ENCODE data around the gene NOC3L.
A peak's percentile ranks its signal among the peaks of the same experiment; 100 is the strongest.
"Not testable (repeated sequence)": the region's sequence is repeated elsewhere in the genome, so short reads cannot be mapped to it uniquely, and the experiment has no call there.

The NOC3L gene

DNA sequence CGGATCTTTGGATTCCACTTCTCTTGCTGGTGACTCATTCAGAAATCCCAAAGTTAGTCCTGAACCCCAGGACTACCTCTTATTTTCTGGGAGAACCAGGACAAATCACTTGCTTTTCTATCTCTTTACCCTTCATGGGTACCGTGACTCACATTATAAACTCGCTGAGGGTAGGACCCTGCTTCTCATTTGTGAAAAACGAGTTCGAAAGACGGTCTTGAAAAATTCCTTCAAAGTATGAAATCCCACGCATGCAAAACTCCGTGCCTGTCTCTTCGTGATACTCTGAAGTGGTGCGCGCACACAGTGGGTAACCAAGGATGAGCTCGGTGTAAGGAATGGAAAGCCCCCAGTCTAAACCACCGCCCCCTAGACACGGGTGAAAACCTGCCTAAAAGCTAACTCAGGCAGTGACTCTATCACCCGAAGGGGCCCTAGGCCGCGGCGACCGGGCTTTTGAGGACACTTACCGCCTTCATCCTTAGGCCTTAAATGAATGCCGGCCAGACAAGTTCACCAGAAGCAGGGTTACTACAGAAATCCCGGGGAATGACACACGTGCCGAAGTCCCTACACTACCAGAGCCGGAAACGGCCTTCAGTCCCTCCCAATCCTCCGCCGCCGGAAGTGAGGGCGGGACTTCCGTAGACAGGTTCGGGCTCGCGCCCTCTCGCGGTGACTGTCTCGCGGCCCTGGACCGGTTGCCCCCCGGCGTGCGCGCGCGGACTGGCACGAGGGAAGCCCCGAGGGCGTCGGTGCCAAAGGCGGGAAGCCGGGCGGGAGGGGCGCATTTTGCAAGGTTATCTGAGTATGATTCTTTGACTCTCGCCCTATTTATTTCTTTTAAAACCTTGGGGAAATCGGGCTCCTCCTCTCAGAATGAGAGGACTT lies at the start of gene NOC3L:
Gene NOC3L, minus strand, starts transcription at position 580 of the 891 bp plus-strand sequence. Its CDS starts 101 bp downstream, at position 479.
- peak; percentile 98 for DNase-seq

DNA sequence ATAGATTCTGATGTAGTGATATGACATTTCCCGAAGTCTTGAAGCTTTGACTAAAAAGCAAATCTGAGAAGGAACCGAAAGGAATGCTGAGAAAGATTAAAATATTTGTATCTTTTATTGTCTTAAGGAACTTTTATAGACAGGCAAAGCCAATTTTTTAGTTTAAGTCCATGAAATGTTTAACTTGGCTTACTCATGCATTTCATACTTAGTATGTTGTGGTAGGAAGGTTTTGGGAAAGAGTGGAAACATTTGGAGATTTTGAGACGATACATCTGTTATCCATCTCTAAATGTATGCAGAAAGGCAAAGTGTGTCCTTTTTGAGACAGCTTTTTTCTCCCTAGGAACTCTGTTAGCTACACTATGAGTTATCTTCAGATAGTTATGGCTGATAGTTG lies 49.7 kb upstream of the NOC3L start:
- DNase-seq = no peak

DNA sequence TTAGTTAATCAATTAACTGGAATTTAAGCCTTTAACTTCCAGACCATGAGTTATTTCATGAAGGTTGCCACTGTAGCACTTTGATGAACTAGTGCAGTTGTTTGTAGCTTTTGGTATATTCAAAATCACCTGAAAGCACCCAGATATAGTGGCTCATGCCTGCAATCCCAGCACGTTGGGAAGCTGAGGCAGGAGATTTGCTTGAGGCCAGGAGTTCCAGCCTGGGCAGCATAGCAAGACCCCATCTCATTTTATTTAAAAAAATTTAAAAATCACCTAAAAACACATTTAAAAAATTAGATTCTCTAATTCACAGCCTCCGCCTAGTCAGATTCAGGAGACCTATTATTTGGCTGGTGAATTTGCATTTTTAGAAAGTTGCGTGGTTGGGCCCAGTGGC lies 48.6 kb upstream of the NOC3L start:
- no peak for DNase-seq

- no peak for DNase-seq
Observed at GRCh38 chr10:94409021-94409657, 46.4 kb upstream of the NOC3L start.

DNA sequence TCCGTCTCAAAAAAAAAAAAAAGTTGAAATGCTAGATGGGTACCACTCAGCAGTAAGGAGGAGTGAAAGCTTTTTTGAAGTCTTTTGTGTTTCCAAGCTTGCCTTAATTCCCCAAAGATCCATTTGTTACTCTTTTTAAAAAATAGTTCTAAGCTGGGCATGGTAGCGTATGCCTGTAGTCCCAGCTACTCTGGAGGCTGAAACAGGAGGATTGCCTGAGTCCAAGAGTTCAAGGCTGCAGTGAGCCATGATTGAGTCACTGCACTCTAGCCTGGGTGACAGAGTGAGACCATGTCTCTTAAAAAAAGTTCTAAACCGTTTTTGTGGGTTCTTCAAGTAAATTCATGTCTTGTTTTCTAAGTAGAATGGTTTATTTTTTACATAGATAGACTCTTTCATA lies 44.9 kb upstream of the NOC3L start:
- no peak for DNase-seq

GRCh38 chr10:94405406-94405805 lies 42.7 kb upstream of the NOC3L start:
- no peak for DNase-seq

- peak; percentile 61 for DNase-seq
Observed at GRCh38 chr10:94403380-94404213, 40.9 kb upstream of the NOC3L start.

- peak; percentile 59 for DNase-seq
Observed at GRCh38 chr10:94402843-94403379, 40.2 kb upstream of the NOC3L start.

GRCh38 chr10:94402204-94402842 lies 39.6 kb upstream of the NOC3L start, which contains the start of gene TBC1D12:
TSS of gene TBC1D12 (plus strand) at chr10:94402541. CDS start at chr10:94402614, 73 bp downstream.
- peak; percentile 71 for DNase-seq

GRCh38 chr10:94398762-94399161 lies 36.0 kb upstream of the NOC3L start:
- no peak for DNase-seq

DNA sequence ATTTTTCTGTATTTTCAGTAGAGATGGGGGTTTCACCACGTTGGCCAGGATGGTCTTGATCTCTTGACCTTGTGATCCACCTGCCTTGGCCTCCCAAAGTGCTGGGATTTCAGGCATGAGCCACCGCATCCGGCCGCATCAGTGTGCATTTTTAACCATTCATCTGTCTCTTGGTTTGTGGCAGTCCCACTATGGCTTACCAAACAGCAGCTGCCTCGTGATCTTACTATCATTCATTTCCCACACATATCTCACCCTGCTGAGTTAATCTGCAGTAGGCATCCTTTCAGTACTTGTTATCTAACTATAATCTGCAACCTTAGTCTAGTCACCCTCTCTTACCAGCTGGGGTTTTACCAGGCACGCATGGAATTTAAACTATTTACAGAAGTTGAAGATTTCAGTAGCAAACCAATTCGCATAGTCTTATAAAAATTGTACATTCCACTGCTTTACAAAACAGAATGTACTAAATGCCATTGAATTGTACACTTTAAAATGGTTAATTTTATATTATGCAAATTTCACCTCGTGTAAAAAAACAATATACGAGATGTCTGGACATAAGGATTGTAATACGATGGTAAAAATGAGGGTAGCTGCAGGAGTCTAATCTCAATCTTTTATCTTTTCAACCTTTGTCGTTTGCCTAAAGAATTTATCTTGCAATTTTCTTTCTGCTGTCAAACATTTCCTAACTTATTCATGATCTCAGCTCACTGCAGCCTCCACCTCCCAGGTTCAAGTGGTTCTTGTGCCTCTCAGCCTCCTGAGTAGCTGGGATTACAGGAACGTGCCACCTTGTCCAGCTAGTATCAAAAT lies 35.0 kb upstream of the NOC3L start:
- no peak for DNase-seq

DNA sequence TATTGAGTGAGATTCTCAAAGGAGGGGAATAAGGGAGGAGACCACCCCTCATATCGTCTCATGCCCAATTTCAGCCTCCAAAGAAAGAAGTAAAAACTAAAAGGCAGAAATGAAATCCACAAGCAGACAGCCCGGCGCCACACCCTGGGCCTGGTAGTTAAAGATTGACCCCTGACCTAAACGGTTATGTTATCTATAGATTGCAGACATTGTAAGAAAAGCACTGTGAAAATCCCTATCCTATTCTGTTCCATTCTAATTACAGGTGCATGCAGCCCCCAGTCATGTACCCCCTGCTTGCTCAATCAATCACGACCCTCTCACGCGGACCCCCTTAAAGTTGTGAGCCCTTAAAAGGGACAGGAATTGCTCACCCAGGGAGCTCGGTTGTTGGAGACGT lies 29.4 kb upstream of the NOC3L start:
- DNase-seq = not testable (repeated sequence)

DNA sequence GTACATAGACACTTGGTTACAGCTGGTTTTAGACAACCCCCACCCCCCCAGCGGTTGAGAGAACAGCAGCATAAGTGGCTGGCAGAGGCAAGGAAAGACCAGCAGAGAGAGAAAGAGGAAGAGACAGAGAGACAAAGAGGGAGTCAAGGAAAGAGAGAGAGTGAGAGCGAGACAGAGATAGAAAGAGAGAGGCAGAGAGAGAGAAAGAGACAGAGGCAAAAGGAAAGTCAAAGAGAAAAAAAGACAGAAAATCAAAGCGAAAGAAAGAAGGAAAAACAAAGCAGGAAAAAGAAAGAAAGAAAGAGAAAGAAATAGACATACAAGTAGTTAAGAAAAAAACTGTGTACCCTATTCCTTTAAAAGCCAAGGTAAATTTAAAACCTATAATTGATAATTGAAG lies 23.0 kb upstream of the NOC3L start:
- not testable (repeated sequence) for DNase-seq

DNA sequence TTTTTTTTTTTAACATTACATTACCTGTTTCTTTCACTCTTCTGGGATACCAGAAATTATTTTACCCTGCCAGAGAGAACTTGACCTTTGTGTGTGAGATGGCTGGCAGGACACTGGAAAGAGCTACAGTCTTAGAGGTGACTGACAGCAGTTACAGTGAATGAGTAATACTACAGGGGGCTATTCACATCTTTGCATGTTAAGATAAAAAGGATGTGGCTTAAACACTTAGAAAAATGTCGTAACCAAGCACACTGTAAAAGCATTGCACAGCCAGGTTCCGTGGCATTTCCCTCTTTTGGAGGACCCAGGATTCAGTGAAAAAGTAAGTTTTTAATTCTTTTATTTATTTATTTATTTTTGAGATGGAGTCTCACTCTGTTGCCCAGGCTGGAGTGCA lies 20.8 kb upstream of the NOC3L start:
- DNase-seq = no peak

- DNase-seq = no peak
Observed at GRCh38 chr10:94376865-94377264, 14.1 kb upstream of the NOC3L start.

DNA sequence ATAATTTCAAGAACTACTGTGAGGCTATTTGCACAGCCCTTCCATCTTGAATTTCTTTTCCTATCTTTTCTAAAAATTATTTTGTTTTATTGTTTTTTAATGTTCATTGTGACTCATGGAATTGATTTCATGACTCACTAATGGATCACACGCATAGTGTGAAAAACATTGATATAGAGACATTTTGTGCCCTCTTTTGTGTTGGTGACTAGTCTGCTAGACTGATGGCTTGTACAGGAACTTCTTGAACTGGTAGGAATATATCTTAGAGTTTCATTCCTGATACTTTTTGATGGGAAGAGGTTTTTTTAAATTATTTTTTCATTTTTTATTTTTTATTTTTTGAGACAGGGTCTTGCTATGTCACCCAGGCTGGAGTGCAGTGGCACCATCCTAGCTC lies 12.6 kb upstream of the NOC3L start:
- DNase-seq = no peak

DNA sequence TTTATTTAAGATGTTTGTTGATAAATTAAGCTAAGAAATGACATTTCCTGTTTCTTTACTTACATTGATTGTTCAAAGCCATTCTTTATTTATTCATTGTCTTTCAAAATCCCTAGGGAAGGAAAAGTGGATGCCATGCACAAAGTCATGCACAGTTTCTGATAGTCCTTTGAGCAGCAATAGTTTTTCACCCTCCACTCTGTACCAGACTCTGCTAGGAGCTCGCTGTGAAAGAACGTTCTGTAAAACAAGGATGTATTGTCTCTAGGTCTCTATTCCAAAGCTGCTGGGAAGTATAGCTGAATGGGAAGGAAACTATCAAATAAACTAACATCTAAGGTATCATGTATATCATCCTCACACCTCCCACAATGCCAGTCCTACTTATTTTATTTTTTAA lies 7.8 kb upstream of the NOC3L start:
- no peak for DNase-seq

- DNase-seq = no peak
Observed at GRCh38 chr10:94366382-94366781, 3.6 kb upstream of the NOC3L start.

DNA sequence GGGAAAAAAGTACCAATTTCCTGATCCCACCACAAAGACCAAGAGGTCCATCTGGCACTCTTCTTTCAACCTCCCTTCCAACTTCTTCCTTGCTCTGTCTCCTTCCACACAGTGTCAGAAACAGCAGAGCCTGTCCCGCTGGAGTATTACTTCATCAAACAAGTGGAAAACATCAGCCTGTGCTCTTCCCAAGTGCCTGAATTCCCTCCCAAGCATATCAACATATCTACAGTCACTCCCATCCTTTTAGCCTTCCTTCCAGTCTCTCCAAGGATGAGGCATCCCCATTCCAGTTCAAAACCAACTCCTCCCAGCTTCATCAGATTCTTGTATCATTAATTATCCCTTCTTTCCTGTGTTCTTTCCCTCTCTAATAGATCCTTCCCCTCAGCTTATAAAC lies 1.7 kb upstream of the NOC3L start:
- no peak for DNase-seq

DNA sequence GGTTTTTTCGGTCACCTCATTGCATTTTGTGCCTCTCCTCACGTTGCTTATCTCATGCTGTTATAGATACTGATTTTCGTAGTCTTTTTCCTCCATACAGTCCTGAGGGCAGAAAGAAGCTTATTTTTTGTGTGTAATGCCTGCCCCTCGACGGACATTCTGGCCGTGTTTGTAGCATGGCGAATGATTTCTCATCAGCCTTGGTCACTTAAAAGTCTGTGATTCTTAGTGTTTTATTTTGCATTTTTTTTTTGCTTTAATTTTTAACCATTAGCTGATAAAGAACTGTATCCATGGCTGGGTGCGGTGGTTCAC lies 469 bp upstream of the NOC3L start:
- DNase-seq = no peak

GRCh38 chr10:94361171-94361794 lies 1.5 kb downstream of the NOC3L start:
- DNase-seq = no peak

Measured in activated CD8-positive, alpha-beta memory T cell treated with anti-CD3 and anti-CD28 coated beads, Interleukin-2, amount 50 U/mL, for 48 hours (primary cell).